Stimulated activated CD4-positive, alpha-beta T cell treated with anti-CD3 and anti-CD28 coated beads, Interleukin-2, amount 100 ng/mL, for 24 hours (primary cell): ENCODE measurements around the gene IRF8.
"Not testable (repeated sequence)": the region's sequence is repeated elsewhere in the genome, so short reads cannot be mapped to it uniquely, and the experiment has no call there.

ENCODE experiments used
- DNase-seq, 2 donors: peaks; one replicate each; pipeline ENCODE4 v3.0.0-alpha.2; 2020

Gene IRF8

DNA sequence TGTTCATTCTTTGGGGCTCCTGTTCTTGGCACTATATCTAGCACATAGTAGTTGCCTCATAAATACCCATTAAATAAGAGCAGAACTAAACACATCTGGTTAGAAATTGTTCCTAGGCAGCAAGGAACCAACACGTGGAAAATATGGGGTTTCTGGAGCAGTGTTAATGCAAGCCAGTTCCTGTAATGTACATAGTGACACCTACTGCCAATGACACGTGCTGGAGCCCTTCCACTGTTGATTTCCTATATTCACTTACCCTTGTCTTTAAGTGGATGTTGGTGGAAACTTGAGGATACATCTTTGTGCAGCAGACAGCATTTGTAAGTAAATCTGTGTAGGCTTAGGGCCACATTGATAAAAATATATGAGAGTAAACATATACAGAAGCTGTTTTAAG, 1.6 kb upstream of the IRF8 start:
- no peak for DNase-seq

DNA sequence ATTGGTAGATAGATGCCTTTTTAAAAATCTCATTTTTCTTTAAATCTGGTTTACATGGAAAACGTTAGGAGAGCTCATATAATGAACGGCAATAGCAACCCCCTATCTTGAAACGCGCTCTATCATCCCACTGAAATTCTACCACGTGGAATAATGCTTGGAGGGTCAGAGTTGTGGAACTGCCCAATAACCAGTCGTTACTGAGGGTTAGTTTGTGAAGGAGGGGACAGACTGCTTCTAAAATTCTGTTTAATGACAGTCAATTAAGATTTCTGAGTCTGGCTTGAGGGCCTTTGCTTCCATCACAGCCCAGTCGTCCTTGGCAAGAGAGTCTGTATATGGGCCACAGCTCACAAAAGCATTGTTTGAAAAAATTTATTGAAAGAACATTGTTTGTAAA, 482 bp downstream of the IRF8 start:
- no peak for DNase-seq

DNA sequence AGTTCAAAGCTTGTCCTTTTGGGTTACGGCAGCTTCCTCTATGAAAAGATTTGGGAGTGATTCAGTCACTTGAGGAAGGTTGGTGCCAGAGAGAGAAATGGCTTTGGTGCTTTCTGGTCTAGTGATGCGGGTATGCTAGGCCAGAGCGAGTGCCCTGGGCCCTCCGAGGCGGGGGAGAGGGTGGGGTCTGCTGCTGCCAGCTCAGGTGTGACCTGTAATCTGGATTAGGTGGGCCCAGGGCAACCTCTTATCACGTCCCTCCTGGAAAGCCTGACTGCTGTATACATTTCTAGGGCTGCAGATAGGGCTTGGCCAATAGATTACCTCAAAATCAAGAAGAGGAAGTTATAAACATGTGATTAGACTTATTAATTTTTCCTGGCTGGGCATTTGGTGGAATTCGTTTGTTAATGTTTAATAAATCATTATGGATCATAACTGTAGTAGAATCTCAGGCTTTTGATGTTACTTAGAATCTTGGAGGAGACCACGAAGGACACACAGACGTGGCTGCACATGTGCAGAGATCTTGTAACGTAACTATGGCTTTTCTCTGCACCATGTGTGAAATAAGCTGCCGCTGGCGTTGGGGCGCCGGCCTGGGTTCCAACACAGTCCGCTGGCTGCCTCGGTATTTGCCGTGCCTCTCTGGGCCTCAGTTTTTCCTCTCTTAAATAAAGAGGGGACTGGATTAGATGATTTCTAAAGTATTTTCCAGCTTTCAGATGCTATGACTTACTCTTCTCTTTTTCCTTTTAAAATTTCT, 1.2 kb downstream of the IRF8 start:
- DNase-seq, result no peak

DNA sequence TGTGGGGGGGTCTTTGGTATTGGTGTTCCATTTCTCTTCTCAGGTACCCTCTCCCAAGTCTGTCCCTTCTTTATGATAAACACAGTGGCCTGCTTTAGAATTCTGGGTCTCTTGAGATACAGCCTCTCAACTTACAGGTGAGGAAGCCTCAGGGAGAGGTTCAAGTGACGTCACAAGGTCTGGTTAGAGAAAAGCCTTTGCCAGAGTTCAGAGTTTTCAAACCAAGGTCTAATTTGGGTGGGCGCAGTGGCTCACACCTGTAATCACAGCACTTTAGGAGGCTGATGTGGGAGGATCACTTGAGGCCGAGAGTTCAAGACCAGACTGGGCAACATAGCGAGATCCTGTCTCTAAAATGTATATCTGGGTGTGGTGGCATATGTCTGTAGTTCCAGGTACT, 2.1 kb downstream of the IRF8 start:
- DNase-seq, result no peak

DNA sequence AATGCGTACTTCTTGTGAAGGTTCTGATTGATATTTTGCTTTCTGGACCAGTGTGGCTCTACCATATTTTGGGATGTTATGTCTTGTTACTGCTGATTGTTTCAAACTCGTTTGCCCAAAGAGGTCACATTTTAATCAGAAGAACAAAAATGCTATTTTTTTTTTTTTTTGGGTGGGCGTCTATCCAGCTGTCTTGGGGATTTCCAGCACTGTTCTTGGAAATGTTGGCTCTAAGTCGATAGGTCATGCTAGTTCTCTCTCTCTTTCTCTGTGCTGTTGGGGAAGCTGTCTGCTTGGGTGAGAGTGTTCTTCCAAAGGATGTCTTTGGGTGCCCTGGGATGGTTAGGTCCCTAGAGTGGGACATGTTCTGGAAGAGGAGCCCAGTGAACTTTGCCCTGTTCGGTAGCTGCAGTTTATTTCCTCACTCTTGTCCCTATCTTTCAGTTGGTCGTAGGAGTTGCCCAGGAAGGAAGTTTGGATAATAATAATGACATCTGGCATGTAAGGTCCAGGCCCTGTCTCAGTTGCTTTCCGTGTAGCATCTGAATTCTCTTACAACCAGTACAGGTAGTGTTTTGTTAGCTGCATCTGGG, 2.9 kb downstream of the IRF8 start:
- no peak for DNase-seq

DNA sequence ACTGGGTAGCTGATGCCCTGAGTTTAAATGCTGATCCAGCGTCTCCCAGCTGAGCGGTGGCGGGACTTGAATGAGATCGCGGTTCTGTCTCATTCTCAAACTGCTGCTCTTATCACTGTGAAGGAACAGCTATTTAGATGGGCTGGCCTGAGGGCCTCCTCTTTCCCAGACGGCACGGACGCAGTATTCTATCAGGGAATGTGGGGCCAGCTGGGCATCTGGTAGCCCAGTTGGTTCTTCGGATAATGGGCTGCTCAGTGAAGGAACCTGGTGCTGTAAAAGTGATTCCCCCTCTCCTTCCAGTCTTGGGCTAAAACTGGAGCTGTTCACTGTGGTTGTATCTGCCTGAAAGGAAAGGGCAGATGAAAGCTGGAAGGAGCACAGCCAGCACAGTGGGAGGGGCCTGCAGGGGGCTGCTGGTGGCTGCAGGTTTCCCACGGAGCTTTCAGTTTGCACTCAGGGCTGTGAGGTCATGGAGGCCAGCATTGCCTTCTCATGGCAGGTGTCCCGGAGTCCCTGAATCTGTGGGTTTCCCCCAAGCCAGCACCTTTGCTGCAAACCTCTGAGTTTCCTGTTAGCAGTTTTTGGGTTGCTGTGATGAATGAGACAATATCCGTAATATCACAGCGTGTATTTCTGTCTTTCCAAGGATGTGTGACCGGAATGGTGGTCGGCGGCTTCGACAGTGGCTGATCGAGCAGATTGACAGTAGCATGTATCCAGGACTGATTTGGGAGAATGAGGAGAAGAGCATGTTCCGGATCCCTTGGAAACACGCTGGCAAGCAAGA, 3.6 kb downstream of the IRF8 start:
- DNase-seq, result peak; percentile 54 to 64

DNA sequence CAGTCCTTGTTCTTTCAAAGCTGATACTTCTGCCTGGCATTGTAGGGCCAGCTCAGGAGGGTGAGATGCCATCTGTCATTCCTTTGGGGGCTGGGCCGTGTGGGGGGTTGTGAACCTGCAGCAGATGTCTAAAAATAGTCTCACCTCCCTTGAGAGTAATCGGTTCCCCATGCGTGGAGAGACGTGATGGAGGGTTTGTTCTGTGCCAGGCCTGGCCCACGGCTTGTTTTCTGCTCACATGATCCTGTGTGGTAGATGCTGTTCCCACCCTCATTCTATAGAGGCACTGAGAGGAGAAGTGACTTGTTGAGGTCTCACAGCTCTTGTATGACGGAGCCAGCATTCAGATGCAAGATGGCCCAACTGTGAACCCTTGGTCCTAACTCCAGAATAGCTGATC, 4.6 kb downstream of the IRF8 start:
- DNase-seq, result no peak

DNA sequence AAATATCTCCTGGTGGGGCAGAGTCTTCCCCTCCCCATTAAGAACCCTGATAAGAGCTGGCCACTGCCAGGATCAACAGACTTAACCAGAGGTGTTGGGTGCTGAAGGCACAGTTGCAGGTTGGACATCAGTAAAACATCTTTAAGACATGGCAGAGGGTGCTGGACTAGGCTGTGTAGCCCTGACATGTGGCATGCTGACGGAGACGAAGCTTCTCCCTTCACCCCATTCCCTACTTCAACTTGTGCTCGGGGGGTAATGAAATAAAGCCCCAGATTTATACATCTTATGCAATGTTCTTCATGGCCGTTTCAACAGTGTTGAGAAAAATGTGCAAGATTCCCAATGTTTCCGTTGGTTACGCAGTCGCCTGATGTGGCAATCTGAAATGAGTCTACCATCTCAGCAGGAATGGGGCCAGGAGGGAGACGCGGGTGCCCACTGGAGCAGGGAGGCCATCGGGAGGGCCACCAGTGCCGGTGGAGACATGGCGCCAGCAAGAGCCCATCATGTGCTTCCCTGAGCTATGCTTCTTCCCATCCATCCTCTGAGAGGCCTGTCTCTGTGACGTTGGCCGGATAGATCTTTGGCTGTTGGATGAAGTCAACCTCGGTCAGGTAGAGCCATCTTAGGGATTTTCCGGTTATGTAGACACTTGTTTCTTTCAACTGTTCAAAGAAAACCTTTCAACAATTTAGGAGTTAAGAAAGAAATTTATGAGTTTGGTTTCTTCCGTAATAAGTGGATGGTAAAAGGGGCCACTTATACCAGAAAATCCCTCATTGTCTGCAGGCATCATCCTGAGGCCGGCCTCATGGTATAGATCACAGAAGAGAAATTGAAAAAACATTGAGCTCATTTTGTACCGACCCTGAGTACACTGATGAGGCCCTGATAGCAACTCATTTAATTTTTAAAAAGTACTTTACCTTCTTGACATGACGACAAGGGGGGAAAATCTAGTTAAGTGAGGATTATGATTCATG, 6.4 kb downstream of the IRF8 start:
- DNase-seq, result no peak

DNA sequence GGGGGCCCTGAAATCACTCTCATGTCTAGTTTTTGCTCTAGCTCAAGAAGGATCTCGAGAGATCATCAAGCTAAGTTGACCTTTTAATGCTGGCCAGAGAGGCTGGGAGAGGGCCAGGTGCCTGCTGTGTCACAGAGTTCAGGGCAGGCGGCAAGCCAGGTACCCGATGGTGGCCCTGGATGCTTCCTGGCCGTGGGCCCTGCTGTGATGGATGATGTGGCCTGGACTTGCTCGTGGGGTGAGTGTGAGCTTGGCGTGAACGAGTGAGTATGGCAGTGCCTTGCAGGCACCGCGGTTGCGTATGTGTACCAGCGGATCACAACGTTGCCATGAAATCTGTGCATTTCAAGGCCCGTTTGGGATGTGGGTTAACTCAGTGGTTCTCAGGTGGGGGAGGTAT, 7.4 kb downstream of the IRF8 start:
- no peak for DNase-seq

DNA sequence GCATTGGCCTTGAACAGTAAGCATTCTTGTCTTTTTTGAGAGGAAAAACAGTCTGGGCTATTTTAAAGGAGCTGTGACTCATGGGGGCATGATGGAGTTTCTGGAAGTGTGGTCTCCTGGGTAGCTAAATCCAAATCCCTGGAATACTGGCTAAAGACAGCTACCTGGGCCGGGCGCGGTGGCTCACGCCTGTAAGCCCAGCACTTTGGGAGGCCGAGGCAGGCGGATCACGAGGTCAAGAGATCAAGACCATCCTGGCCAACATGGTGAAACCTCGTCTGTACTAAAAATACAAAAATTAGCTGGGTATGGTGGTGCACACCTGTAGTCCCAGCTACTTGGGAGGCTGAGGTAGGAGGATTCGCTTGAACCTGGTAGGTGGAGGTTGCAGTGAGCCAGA, 8.3 kb downstream of the IRF8 start:
- DNase-seq, result not testable (repeated sequence)

DNA sequence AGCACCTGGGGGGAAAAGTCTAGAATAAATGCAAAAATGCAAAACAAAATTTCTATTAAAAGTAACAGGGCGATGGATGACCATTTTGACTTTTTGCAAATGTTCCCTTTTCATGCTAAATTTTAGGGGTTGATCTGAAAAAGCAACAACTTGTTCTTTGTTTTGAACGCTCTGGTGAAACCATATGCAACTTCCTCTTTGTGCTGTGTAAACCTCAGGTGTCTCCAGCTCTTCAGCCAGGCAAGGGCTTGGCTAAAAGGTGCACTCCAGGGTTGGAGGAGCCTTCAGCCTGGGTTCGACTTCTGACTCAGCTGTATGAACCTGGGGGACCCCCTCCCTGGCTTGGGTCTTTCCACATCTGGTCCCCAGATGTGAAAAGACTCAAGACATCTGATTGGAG, 9.5 kb downstream of the IRF8 start:
- DNase-seq, result no peak

DNA sequence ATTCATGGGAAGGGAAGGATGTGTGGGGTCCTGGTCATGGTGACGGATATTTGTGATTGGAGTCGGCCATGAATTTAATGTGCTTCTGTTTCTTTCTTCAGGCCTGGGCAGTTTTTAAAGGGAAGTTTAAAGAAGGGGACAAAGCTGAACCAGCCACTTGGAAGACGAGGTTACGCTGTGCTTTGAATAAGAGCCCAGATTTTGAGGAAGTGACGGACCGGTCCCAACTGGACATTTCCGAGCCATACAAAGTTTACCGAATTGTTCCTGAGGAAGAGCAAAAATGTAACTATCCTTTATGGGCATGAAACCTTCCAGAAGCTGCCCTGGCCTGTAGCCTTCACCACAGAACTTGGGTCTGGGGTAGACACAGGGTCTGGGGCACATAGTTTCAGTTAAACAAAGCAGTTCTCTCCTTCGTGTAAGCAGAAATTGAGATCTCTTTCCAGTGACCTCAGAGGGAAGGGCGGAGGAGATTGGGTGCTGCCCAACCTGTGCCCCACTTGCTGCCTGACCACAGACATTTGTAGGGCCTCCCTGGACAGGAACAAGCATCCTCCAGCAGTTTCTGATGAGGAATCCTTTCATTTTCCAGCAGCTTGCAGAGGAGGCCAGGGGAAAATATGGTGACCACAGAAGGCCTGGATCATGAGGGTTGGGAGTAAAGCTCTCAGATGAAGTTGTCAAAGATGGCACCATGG, 10.1 kb downstream of the IRF8 start:
- DNase-seq, result no peak

DNA sequence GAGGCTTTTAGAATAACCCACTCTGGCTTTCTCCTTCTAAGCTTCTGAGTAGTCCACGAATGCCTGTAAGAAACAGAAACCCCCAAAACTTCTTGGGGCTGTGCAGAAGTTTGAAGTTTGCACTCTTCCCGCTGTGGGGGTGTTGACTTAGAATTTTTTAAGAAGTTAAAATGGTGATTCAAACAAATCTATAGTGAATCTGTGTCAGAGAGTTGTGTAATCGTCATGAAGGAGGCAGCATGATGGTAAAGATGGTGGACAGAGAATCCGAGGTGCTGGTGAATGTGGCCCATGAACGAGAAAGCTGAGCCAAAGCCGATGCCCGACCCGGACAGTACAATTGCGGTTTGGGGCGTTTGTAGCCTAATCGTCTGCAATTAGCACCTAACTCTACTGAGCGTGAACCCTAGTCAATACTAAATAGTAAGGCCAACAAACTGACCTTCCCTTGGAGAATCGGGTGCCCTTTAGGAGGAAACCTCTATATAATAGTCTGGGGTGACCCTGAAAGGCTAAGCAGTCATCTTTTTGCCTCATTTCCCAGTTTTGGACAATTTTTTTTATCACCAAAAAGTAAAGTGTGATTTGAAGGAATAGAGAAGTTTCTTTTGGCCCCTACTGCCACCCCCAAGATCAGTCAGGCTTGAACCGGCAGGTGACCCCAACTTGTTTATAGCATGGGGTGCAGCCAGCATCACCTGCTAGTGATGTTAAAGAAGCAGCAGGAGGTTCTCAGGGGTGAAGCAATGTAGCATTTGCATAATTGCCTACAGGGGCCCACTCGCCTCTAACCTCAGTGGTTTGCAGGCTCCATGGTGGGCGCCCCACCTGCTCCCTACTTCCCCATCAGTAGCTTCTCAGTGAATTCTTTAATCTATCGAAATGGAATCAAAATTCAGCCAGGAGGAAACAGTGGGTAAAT, 11.2 kb downstream of the IRF8 start:
- no peak for DNase-seq

DNA sequence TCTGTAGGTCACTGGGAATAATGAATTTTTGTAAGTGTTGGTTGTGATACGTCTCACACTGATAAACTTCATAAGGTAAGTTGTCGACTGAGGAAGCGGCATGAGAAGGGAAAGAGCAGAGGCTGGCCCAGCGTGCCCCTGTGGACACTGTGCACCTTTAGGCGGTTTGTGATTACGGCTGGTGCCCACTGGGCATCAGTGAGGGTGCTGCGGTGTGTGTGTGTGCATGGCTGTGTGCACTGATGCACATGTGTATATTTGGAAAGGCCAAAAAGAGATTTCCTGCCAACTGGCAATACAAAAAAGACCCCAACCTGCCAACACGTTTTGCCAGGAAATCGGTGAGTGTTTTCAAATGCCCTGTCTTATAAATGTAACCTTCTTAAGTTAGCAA, 11.9 kb downstream of the IRF8 start:
- no peak for DNase-seq

DNA sequence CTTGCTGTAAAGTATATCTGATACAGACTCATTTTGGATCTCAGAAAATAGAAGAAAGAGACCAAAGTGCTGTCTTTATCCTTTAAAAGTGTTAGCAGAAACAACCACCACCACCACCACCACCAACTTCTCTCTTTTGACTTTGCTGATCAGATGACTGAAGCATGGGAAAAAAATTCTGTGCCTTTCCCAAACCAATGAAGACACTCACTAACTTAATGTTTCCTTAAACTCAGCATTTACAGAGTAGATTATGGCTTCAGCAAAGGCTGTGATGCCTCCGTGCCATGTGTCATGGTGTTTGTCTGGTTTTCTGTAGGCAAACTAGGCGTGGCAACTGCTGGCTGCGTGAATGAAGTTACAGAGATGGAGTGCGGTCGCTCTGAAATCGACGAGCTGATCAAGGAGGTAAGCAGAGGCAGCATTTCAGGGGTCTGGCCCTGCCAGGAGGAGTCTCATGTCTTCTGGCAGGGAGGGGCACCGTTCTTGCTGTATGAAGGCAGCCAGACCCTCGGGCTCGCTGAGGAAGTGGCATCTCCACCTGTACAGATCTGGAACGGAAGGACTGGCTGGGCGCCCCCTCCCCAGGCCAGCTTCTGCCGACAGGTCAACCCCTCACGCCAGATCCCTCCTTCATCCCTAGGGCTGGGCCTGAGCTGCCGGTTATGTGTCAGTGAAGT, 12.4 kb downstream of the IRF8 start:
- no peak for DNase-seq

DNA sequence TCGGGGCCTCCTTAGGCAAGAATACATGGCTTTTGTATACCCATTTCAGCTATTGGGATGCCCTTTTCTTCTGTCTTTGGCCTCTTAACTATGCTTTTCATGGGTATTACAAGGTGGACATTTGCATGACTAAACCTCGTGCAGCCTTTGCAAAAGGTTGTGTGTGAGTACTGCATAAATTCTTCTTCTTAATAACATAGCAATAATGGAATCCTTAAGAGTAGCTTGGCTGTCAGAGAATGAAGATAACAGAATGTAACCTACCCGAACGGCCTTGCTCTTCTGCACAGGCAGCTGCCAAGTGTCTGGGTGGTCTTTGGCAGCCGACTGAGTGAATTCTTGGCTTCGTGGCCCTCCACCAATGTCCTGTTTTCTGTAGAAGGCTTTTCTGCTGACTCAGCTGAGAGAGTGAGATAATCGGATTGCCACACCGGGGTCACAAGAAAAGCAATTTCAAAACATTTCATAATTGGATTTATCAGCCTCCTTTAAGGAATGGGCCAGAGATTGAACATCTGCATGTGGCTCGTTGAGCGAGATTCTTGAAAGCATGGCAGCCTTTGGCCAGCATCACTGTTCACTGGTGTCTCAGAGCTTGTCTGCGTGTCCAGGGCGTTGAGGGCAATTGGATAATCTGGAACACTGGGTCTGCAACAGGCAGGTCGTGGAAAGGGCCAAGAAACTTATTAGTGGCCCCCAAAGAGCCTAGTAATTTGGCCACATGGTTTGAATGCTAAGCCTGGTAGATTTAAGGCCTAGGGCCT, 13.4 kb downstream of the IRF8 start:
- no peak for DNase-seq

DNA sequence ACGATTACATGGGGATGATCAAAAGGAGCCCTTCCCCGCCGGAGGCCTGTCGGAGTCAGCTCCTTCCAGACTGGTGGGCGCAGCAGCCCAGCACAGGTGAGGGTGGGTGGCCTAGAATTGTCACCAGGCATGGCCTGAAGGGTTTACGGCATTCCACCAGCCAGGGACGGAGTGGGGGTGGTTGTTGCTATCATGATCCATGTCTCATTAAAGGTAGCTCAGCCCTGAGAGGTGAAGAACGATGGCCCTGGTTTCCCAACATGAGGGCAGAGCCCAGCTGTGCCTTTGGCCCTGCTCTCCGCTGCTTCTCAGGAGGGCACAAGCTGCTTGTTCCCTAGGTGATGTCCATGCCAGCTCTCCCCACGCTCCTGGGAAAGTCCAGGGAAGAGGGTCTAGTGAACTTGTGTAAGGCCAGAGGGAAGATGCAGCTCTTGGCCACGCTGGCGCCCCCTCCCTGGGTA, 14.2 kb downstream of the IRF8 start:
- no peak for DNase-seq

DNA sequence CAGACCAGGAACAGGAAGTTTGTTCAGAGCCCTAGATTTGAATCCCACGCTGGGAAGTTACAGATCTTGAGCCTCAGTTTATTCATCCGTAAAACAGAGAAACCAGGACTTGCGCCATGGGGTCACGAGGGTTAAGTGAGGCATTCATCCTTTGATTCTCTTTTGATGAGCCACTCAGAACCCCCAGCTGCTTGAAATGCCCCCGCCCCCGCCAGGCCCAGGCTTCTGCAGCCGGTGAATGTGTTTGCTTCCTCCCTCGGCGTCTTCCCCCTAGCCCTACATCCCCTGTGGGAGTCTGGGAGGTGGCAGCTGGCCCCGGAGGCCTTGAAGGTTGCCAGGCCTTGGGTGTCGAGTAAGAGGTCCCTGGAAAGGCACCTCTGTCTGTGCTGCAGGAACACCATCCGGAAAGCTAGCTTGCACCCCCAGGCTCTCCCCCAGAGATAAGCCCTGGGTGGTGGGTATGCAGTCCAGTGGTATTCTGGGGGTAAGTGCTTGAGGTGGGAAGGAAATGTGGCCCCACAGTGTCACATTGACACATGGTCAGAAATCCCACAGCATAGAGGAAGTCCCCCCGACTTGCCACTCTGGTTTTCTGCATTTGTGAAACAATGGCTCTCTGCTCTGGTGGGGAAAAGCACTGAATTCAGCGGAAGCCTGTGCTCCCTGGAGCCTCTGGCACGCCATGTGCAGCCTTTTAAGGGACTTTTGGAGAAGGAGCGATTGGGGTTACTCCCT, 14.9 kb downstream of the IRF8 start:
- DNase-seq, result no peak

DNA sequence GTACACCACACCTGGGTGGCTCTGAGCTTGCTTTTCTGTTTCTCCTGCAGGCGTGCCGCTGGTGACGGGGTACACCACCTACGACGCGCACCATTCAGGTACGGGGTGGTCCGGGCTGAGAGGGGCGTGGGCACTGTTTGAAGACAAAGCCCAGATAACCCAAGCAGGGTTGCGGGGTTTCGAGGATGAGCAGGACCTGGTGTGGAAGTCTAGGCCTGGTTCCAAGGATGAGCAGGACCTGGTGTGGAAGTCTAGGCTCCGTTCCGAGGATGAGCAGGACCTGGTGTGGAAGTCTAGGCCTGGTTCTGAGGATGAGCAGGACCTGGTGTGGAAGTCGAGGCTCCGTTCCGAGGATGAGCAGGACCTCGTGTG, 15.4 kb downstream of the IRF8 start:
- no peak for DNase-seq
